KOPT-K1 (cell line): ENCODE data around the gene CFAP161.

Experiments used
- H3K27ac ChIP-seq: fragments of 200-600 bp; sonication (generic); 2 replicates; pipeline ENCODE4 v1.5.1; 2016; ENCODE audit warnings: antibody characterized with exemption, mild to moderate bottlenecking, low read depth, low read length; ENCODE audit not compliant: poor library complexity, severe bottlenecking
- H3K36me3 ChIP-seq: fragments of 200-600 bp; sonication (generic); 2 replicates; pipeline ENCODE4 v1.5.1; 2017; ENCODE audit warnings: antibody characterized with exemption, mild to moderate bottlenecking, low read length, moderate library complexity; ENCODE audit not compliant: insufficient read depth
- H3K9me3 ChIP-seq: fragments of 200-600 bp; sonication (generic); 2 replicates; pipeline ENCODE4 v1.5.1; 2017; ENCODE audit warnings: antibody characterized with exemption, low read length, mild to moderate bottlenecking; ENCODE audit not compliant: insufficient read depth, poor library complexity, severe bottlenecking

CFAP161 gene

DNA sequence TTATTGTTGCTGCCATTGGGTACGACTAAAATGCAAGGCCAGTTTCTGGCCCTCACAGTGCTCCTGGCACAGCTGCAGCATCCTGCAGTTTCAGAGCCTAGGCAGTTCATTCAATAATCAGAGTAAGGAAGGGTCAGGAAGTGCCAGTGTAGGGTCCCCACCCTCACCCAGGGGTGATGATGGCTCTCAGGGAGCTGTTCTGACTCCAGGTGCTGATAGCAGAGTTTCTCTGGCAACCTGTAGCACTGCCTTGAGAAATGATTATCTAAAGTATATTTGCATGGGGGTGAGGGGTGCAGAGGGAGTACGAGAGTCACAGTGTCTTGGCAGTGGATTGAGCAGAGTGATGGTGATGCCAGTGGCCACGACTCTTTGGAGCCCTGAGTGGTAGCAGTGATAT, 47.1 kb downstream of the CFAP161 start:
- H3K27ac ChIP-seq: no peak overlapping the region
- no peaks in the 10 kb centered on the region for H3K36me3 ChIP-seq
- H3K9me3 ChIP-seq: no peaks in the 10 kb centered on the region

GRCh38 chr15:81182031-81182755, 48.1 kb downstream of the CFAP161 start:
- Histone ChIP-seq H3K9me3 (no peaks in the 10 kb centered on the region), H3K27ac (no peak overlapping the region), H3K36me3 (no peaks in the 10 kb centered on the region)

DNA sequence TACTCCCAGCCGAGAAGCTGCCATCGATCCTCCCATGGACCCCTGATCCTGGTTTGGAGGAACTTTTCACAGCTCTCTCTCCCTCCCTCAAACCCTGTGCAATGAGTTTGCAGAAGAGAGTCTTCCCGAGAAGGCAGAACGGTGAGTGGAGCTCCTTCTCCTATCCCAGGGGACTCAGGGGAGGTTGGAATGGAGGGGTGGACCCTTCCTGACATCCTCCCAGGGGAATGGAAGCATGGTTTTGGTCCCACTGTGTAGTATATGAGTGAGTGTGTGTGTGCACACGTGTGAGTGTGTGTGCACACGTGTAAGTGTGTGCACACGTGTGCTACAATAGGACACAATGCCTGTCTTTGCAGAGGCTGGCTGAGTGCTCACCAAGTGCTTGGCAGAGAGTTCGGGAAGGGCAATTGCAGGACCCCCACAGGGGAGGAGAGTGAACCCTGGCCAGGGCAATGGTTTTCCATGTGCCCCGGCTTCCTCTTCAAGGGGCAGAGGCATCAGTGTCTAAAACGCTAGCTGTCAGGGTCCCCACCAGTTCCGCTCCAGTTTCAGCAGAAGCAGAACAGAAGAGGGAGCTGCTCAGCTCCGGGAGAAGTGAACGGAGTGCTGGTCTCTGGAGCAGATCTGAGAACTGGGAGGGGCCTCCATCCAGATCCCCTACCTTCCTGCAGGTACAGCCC, 48.8 kb downstream of the CFAP161 start:
- Histone ChIP-seq H3K36me3 (no peaks in the 10 kb centered on the region), H3K9me3 (no peaks in the 10 kb centered on the region), H3K27ac (no peak overlapping the region)

GRCh38 chr15:81183439-81183775, 49.3 kb downstream of the CFAP161 start:
- Histone ChIP-seq H3K36me3 (no peaks in the 10 kb centered on the region), H3K9me3 (no peaks in the 10 kb centered on the region), H3K27ac (no peak overlapping the region)

DNA sequence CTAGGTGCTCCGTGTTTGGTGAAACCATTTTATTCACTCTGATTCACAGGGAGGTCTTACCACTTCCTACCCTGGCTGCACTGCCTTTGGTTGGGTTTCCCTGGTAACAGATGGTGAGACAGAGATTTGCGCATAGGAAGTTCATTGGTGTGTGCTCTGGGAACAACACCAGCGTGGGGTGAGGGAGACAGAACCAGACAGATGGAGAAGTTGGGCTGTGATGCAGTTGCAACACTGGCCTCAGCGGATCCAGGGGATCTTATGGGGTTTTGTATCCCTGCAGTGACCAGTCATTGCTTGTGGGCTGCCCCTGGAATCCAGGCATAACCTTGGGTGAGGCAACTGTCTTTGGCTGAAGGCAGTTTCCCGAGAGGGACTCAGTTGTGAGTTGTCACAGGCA, 50.1 kb downstream of the CFAP161 start:
- H3K27ac ChIP-seq: no peak overlapping the region
- H3K9me3 ChIP-seq: no peaks in the 10 kb centered on the region

GRCh38 chr15:81185631-81186295, 51.7 kb downstream of the CFAP161 start:
- Histone ChIP-seq H3K36me3 (no peaks in the 10 kb centered on the region), H3K27ac (no peak overlapping the region), H3K9me3 (no peaks in the 10 kb centered on the region)

More for the DNA sequence above, 50.1 kb downstream of the CFAP161 start:
- H3K36me3 ChIP-seq: no peaks in the 10 kb centered on the region

DNA sequence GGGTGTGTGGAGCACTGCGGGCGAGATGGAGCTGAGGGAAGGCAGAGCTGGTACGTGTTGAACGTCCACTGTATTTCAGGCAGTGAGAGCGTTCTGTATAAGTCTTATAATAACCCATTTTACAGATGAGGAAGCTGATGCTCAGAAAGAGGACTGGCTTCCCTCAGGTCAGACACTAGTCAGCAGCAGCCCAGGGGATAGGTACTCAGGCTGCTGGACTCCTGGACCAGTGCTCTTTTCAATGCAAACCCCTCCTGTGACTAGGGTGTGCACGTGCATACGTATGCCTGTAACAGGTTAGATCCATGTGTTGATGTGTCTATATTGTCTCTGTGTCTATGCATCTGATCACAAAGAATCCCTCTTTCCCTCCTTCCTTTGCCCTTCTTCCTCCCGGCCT, 54.3 kb downstream of the CFAP161 start:
- Histone ChIP-seq H3K36me3 (no peaks in the 10 kb centered on the region), H3K27ac (no peak overlapping the region), H3K9me3 (no peaks in the 10 kb centered on the region)

- Histone ChIP-seq H3K36me3 (no peaks in the 10 kb centered on the region), H3K27ac (no peak overlapping the region), H3K9me3 (no peaks in the 10 kb centered on the region)
Observed at GRCh38 chr15:81189583-81190283, 55.7 kb downstream of the CFAP161 start.

GRCh38 chr15:81190922-81191507, 56.9 kb downstream of the CFAP161 start:
- Histone ChIP-seq H3K9me3 (no peaks in the 10 kb centered on the region), H3K36me3 (no peaks in the 10 kb centered on the region), H3K27ac (no peak overlapping the region)

DNA sequence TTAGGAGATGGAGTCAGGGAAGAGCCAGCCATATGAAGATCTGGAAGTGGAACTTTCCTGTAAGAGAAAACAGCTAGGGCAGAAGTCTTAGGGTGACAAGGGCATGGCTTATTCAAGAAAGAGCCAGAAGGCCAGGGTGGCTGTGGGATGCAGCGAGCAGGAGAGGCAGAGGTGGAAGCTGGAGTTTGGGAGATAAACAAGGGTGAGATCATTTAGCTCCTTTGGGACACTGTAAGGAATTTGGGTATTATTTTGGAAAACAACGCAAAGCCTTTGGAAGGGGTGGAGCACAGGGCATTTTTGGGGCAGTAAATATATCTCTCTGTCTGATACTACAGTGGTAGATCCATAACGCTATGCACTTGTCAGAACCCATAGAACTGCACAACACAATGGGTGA, 57.6 kb downstream of the CFAP161 start:
- Histone ChIP-seq H3K9me3 (no peaks in the 10 kb centered on the region), H3K36me3 (no peaks in the 10 kb centered on the region), H3K27ac (no peak overlapping the region)

DNA sequence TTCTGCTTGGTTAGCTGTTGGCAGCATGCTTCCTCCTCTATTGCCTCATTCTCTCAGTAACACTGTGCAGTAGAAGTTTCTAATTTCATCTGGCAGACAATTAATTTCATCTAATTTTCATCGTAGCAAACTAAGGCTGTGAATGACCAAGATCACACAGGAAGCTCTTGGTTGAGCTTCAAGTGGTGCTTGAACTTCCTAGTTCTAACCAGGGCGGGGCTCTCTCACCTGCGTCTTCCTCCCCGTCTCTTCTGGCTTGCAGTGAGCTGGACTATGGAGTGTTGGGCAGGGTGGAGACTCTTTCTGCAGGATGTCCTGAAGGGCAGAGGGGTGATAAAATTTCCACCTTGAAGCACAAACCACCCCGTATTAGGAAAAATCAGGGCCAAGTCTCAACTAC, 60.7 kb downstream of the CFAP161 start:
- H3K27ac ChIP-seq: no peak overlapping the region
- no peaks in the 10 kb centered on the region for H3K36me3 ChIP-seq
- H3K9me3 ChIP-seq: no peaks in the 10 kb centered on the region

GRCh38 chr15:81195339-81195864, 61.3 kb downstream of the CFAP161 start:
- Histone ChIP-seq H3K27ac (no peak overlapping the region), H3K36me3 (no peaks in the 10 kb centered on the region), H3K9me3 (no peaks in the 10 kb centered on the region)

GRCh38 chr15:81196576-81197254, 62.6 kb downstream of the CFAP161 start, which contains the start of gene IL16:
Gene IL16, plus strand, starts transcription at chr15:81196879. Its CDS starts 28,521 bp downstream, at chr15:81225400.
- Histone ChIP-seq H3K36me3 (no peaks in the 10 kb centered on the region), H3K27ac (no peak within 1 kb of the TSS), H3K9me3 (no peaks in the 10 kb centered on the region)

GRCh38 chr15:81197255-81197630, 63.2 kb downstream of the CFAP161 start:
- Histone ChIP-seq H3K36me3 (no peaks in the 10 kb centered on the region), H3K27ac (no peak overlapping the region), H3K9me3 (no peaks in the 10 kb centered on the region)
